ENCODE results near the gene NXN. TPM values are rescaled to one million over a fixed set of nuclear protein-coding genes. Genes with fewer than 3 reads are reported as not detected.
"Not testable (repeated sequence)": the region's sequence is repeated elsewhere in the genome, so short reads cannot be mapped to it uniquely, and the experiment has no call there.

NXN gene
- polyA plus RNA-seq, 4 donors = 2.2 to 12.5 (median 7.1) TPM

- H3K4me3 ChIP-seq (ENCODE audit: low read depth in 1 of 3, low read length in 3 of 3) = no peak overlapping the region
- no peak overlapping the region for H3K27ac ChIP-seq (ENCODE audit: low read depth in 1 of 3, low read length in 2 of 3)
- FAIRE-seq = no peak
- WGBS, 3 donors = 82 to 87% (median 84%) methylated on average over 32 to 33 of the region's 33 CpGs
- H3K4me1 ChIP-seq (ENCODE audit: control insufficient read depth in 3 of 3, insufficient read depth in 2 of 3, low read depth in 1 of 3, low read length in 2 of 3) = no peaks in the 10 kb centered on the region
- H3K27me3 ChIP-seq (ENCODE audit: control insufficient read depth in 3 of 3, insufficient read depth in 3 of 3, low read length in 3 of 3) = no peaks in the 10 kb centered on the region
- peaks cover 0 to 2% of the 10 kb centered on the region in 2 donors for H3K9me3 ChIP-seq (ENCODE audit: control insufficient read depth in 2 of 2, insufficient read depth in 1 of 2, low read depth in 1 of 2, low read length in 1 of 2)
- no peak for DNase-seq
- peaks cover 0 to 29% (median 0%) of the 10 kb centered on the region in 3 donors for H3K36me3 ChIP-seq (ENCODE audit: control insufficient read depth in 3 of 3, insufficient read depth in 2 of 3, low read depth in 1 of 3, low read length in 3 of 3)
Measured at GRCh38 chr17:806781-807522, 172.6 kb downstream of the NXN start.

DNA sequence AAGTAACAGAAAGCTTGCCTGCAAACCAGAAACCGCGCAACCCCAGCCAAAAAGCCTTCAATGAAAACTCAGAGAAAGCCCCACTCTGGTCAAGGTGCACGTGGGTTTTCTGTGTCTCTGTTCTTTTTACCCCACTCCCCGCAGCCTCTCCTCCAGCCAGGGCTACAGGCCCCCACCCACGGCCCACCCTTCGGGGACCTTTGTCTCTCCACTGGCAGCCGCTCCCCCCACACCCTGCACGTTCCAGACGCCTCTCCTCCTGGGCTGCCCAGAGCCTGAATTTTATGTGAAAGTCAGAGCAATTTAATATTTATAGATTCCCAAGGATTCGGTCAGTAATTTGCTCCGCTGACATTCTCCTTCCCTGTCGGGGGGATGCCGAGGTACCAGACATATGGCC lies 173.2 kb downstream of the NXN start:
- WGBS, 3 donors = 69 to 81% (median 73%) methylated on average over 13 of the region's 13 CpGs
- H3K27me3 ChIP-seq (ENCODE audit: control insufficient read depth in 3 of 3, insufficient read depth in 3 of 3, low read length in 3 of 3) = no peaks in the 10 kb centered on the region
- H3K36me3 ChIP-seq (ENCODE audit: control insufficient read depth in 3 of 3, insufficient read depth in 2 of 3, low read depth in 1 of 3, low read length in 3 of 3) = peaks cover 0 to 29% (median 0%) of the 10 kb centered on the region in 3 donors
- H3K9me3 ChIP-seq (ENCODE audit: control insufficient read depth in 2 of 2, insufficient read depth in 1 of 2, low read depth in 1 of 2, low read length in 1 of 2) = peaks cover 0 to 2% of the 10 kb centered on the region in 2 donors
- H3K4me3 ChIP-seq (ENCODE audit: low read depth in 1 of 3, low read length in 3 of 3) = no peak overlapping the region
- no peaks in the 10 kb centered on the region for H3K4me1 ChIP-seq (ENCODE audit: control insufficient read depth in 3 of 3, insufficient read depth in 2 of 3, low read depth in 1 of 3, low read length in 2 of 3)
- FAIRE-seq (no peak), DNase-seq (no peak)
- no peak overlapping the region for H3K27ac ChIP-seq (ENCODE audit: low read depth in 1 of 3, low read length in 2 of 3)

DNA sequence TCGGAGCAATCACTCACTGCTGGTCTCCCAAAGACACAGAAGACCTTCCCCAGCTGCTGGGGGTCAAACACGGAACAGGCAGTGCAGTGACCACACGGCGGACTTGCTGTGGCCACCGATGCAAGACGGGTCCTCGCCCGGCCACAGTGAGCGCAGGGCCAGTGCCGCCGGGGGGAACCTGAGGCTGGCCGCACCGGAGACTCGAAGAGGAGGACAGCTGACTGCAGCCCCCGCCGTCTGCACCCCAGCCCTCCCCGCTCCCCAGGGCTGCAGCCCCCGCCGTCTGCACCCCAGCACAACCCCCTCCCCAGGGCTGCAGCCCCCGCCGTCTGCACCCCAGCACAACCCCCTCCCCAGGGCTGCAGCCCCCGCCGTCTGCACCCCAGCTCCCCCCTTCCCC lies 173.7 kb downstream of the NXN start:
- 91 to 93% (median 92%) methylated on average over 14 to 23 of the region's 23 CpGs for WGBS, 3 donors
- H3K27ac ChIP-seq (ENCODE audit: low read depth in 1 of 3, low read length in 2 of 3); H3K27me3 ChIP-seq (ENCODE audit: control insufficient read depth in 3 of 3, insufficient read depth in 3 of 3, low read length in 3 of 3); H3K4me1 ChIP-seq (ENCODE audit: control insufficient read depth in 3 of 3, insufficient read depth in 2 of 3, low read depth in 1 of 3, low read length in 2 of 3); H3K4me3 ChIP-seq (ENCODE audit: low read depth in 1 of 3, low read length in 3 of 3); DNase-seq; FAIRE-seq; H3K9me3 ChIP-seq (ENCODE audit: control insufficient read depth in 2 of 2, insufficient read depth in 1 of 2, low read depth in 1 of 2, low read length in 1 of 2): not testable (repeated sequence)
- H3K36me3 ChIP-seq (ENCODE audit: control insufficient read depth in 3 of 3, insufficient read depth in 2 of 3, low read depth in 1 of 3, low read length in 3 of 3) = peaks cover 0 to 29% (median 0%) of the 10 kb centered on the region in 3 donors

DNA sequence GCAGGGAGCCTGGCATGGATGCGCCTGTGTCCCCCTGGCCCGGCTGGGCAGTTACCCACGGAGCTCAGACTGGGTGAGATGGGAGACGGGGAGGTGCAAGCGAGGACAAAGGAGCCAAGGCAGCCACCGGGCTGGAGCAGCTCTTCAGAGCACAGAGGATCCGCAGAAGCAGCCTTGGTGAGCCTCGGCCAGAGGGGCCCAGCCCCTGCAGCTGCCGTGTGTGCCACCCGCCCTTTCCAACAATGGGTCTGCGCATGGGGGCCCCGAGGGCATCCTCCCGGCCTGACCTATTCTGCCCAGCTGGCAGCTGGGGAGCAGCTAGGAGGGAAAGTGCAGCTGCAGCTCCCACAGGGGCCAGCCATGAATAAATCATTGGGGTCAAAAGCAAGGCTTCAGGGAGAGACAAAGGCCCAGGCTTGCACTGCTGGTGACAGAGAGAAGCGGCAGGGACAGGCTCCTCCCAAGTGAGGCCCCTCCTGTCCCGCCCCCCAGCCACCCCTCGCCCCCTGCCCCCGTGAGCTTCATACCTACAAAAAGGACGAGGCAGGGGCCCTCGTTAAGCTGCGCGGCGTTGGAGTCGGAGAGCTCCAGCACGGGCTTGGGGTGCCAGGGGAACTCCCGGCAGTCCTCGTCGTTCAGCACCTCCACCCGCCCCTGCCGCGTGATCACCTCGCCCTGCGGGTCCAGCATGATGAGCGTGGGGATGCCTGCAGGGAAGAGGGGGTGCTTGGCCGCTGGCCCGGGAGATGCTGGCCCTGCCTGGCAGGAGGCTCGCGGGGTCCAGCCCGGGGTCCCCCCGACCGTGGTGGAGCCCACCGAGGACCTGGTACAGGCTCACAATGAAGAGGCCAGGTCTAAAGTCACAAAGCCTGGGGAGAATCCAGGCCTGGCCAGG lies 174.8 kb downstream of the NXN start:
- Histone ChIP-seq H3K27me3 (ENCODE audit: control insufficient read depth in 3 of 3, insufficient read depth in 3 of 3, low read length in 3 of 3) (no peaks in the 10 kb centered on the region), H3K27ac (ENCODE audit: low read depth in 1 of 3, low read length in 2 of 3) (no peak overlapping the region), H3K9me3 (ENCODE audit: control insufficient read depth in 2 of 2, insufficient read depth in 1 of 2, low read depth in 1 of 2, low read length in 1 of 2) (no peaks in the 10 kb centered on the region), H3K36me3 (ENCODE audit: control insufficient read depth in 3 of 3, insufficient read depth in 2 of 3, low read depth in 1 of 3, low read length in 3 of 3) (peaks cover 0 to 32% (median 0%) of the 10 kb centered on the region in 3 donors), H3K4me1 (ENCODE audit: control insufficient read depth in 3 of 3, insufficient read depth in 2 of 3, low read depth in 1 of 3, low read length in 2 of 3) (no peaks in the 10 kb centered on the region), H3K4me3 (ENCODE audit: low read depth in 1 of 3, low read length in 3 of 3) (no peak overlapping the region)
- 77 to 87% (median 82%) methylated on average over 38 to 41 of the region's 41 CpGs for WGBS, 3 donors
- no peak for FAIRE-seq
- no peak for DNase-seq

DNA sequence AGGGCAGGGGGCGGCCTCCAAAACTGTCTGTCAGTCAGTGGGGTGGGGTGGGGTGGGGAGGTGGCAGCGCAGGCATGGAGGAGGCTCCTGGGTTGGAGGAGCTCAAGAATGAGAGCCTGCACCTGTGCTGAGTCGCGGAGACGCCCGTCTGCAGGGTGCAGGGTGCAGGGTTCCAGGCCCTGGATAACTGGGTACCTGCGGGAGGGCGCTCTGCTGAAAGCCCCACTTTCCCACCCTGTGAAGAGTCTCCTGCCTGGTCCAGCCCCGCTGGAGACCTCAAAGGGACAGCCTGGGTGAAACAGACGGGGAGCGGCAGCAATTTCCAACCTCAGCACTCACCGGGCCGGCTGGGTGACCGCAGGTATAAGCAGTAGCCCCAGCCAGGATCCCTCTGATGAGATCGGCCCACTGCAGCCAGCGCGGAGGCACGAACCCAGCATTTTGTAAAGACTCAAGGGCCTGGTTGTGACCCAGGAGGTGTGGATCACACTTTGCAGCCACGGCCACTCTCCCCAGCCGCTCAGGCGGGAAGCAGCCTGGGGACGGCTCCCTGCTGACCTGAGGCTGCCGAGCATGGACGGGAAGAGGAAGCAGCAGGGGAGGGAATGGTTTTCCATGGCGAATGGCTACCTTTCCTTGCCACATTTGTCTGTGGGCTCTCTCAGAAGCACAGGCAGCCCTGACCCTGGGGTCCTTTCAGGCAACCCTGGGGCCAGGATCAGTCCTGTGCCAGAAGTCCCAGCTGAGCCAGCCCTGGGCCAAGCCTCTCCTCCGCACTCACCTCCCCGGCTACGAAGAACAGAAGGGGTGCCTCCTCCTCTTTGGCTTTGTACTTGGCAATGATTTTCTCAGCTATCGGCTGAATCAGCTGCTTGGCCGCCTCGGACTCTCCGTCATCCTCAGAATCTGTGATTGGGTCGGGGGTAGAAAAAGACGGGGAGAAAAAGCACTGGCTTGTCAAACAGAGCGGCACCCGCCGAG lies 176.4 kb downstream of the NXN start:
- H3K27ac ChIP-seq (ENCODE audit: low read depth in 1 of 3, low read length in 2 of 3) = no peak overlapping the region
- H3K9me3 ChIP-seq (ENCODE audit: control insufficient read depth in 2 of 2, insufficient read depth in 1 of 2, low read depth in 1 of 2, low read length in 1 of 2) = no peaks in the 10 kb centered on the region
- H3K27me3 ChIP-seq (ENCODE audit: control insufficient read depth in 3 of 3, insufficient read depth in 3 of 3, low read length in 3 of 3) = no peaks in the 10 kb centered on the region
- H3K4me3 ChIP-seq (ENCODE audit: low read depth in 1 of 3, low read length in 3 of 3) = no peak overlapping the region
- WGBS, 3 donors = 82 to 92% (median 85%) methylated on average over 36 to 37 of the region's 37 CpGs
- no peaks in the 10 kb centered on the region for H3K4me1 ChIP-seq (ENCODE audit: control insufficient read depth in 3 of 3, insufficient read depth in 2 of 3, low read depth in 1 of 3, low read length in 2 of 3)
- peaks cover 0 to 27% (median 0%) of the 10 kb centered on the region in 3 donors for H3K36me3 ChIP-seq (ENCODE audit: control insufficient read depth in 3 of 3, insufficient read depth in 2 of 3, low read depth in 1 of 3, low read length in 3 of 3)
- DNase-seq = no peak
- no peak for FAIRE-seq

DNA sequence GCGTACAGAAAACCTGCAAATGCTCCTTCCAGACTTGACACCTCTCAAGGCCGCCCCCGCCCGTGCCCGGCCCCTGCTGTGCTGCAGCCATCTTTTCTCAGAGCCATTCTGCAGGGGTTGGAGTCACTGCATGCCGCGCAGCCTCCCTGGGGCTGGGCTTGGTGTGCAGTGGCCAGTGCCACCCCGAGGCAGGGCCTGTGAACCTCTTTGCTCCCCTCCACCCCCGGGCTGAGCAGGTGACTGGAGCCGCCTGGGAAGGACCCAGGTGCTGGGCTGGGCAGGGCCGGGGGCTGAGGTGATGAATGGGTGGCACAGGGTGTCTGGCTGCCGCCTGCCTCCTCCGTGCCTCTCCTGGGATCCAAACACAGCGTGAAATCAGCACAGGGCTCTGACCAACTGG lies 177.1 kb downstream of the NXN start:
- Histone ChIP-seq H3K27me3 (ENCODE audit: control insufficient read depth in 3 of 3, insufficient read depth in 3 of 3, low read length in 3 of 3) (no peaks in the 10 kb centered on the region), H3K4me1 (ENCODE audit: control insufficient read depth in 3 of 3, insufficient read depth in 2 of 3, low read depth in 1 of 3, low read length in 2 of 3) (no peaks in the 10 kb centered on the region), H3K4me3 (ENCODE audit: low read depth in 1 of 3, low read length in 3 of 3) (no peak overlapping the region), H3K9me3 (ENCODE audit: control insufficient read depth in 2 of 2, insufficient read depth in 1 of 2, low read depth in 1 of 2, low read length in 1 of 2) (no peaks in the 10 kb centered on the region), H3K36me3 (ENCODE audit: control insufficient read depth in 3 of 3, insufficient read depth in 2 of 3, low read depth in 1 of 3, low read length in 3 of 3) (peaks cover 0 to 25% (median 0%) of the 10 kb centered on the region in 3 donors), H3K27ac (ENCODE audit: low read depth in 1 of 3, low read length in 2 of 3) (no peak overlapping the region)
- WGBS, 3 donors = 81 to 88% (median 82%) methylated on average over 14 of the region's 14 CpGs
- FAIRE-seq = no peak
- DNase-seq = no peak

GRCh38 chr17:801660-802059 lies 177.9 kb downstream of the NXN start:
- 47 to 73% (median 53%) methylated on average over 6 of the region's 6 CpGs for whole genome bisulfite sequencing, 3 donors
- H3K9me3 ChIP-seq (ENCODE audit: control insufficient read depth in 2 of 2, insufficient read depth in 1 of 2, low read depth in 1 of 2, low read length in 1 of 2) = no peaks in the 10 kb centered on the region
- H3K27ac ChIP-seq (ENCODE audit: low read depth in 1 of 3, low read length in 2 of 3) = no peak overlapping the region
- peaks cover 0 to 25% (median 0%) of the 10 kb centered on the region in 3 donors for H3K36me3 ChIP-seq (ENCODE audit: control insufficient read depth in 3 of 3, insufficient read depth in 2 of 3, low read depth in 1 of 3, low read length in 3 of 3)
- no peak for FAIRE-seq
- DNase-seq = no peak
- no peak overlapping the region for H3K4me3 ChIP-seq (ENCODE audit: low read depth in 1 of 3, low read length in 3 of 3)
- no peaks in the 10 kb centered on the region for H3K27me3 ChIP-seq (ENCODE audit: control insufficient read depth in 3 of 3, insufficient read depth in 3 of 3, low read length in 3 of 3)
- no peaks in the 10 kb centered on the region for H3K4me1 ChIP-seq (ENCODE audit: control insufficient read depth in 3 of 3, insufficient read depth in 2 of 3, low read depth in 1 of 3, low read length in 2 of 3)
